NB4 (cell line): ENCODE data around the gene TBX5.

Source experiments
- CTCF ChIP-seq: IDR thresholded peaks from one replicate; pipeline ENCODE4 v1.5.1; 2012; ENCODE audit warnings: low read depth, low read length
- MAX ChIP-seq: IDR thresholded peaks from 2 replicates; pipeline ENCODE4 v1.6.1; 2011; ENCODE audit warnings: low read depth, low read length
- POLR2A ChIP-seq: IDR thresholded peaks from 2 replicates; pipeline ENCODE4 v1.6.1; 2011; ENCODE audit warnings: mild to moderate bottlenecking; ENCODE audit not compliant: insufficient read length; ENCODE audit errors: extremely low read depth

- TF ChIP-seq CTCF (no peak), POLR2A (no peak), MAX (no peak)
These were observed at the start of gene TBX5 for GRCh38 chr12:114405519-114406271.
